ENCODE measurements around the gene OR4N5. TPM values are rescaled to one million over a fixed set of nuclear protein-coding genes. Genes with fewer than 3 reads are reported as not detected.
"Not testable (repeated sequence)": the region's sequence is repeated elsewhere in the genome, so short reads cannot be mapped to it uniquely, and the experiment has no call there.

OR4N5 gene, protein sequence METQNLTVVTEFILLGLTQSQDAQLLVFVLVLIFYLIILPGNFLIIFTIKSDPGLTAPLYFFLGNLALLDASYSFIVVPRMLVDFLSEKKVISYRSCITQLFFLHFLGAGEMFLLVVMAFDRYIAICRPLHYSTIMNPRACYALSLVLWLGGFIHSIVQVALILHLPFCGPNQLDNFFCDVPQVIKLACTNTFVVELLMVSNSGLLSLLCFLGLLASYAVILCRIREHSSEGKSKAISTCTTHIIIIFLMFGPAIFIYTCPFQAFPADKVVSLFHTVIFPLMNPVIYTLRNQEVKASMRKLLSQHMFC
- not detected for polyA plus RNA-seq (ENCODE audit: insufficient read length in 4 of 4)

- no peak for DNase-seq (ENCODE audit: low read depth in 4 of 4, low spot score in 3 of 4)
Measured at GRCh38 chr14:20138520-20138919, at the start of gene OR4N5. OR4N5 (plus strand) TSS chr14:20138820; CDS start chr14:20143736, 4,916 bp downstream.

GRCh38 chr14:20092050-20092449 is 46.6 kb upstream of the OR4N5 start:
- DNase-seq (ENCODE audit: low read depth in 4 of 4, low spot score in 3 of 4) = no peak

GRCh38 chr14:20093442-20093841 is 45.2 kb upstream of the OR4N5 start:
- no peak for DNase-seq (ENCODE audit: low read depth in 4 of 4, low spot score in 3 of 4)

GRCh38 chr14:20098926-20099770 is 39.5 kb upstream of the OR4N5 start:
- not testable (repeated sequence) for DNase-seq (ENCODE audit: low read depth in 4 of 4, low spot score in 3 of 4)

GRCh38 chr14:20110438-20110837 is 28.2 kb upstream of the OR4N5 start, which contains the start of gene OR4K17:
OR4K17 (plus strand) TSS chr14:20110739; CDS start chr14:20117500, 6,761 bp downstream.
- no peak for DNase-seq (ENCODE audit: low read depth in 4 of 4, low spot score in 3 of 4)

GRCh38 chr14:20112321-20112720 is 26.3 kb upstream of the OR4N5 start:
- DNase-seq (ENCODE audit: low read depth in 4 of 4, low spot score in 3 of 4) = no peak

GRCh38 chr14:20116748-20117147 is 21.9 kb upstream of the OR4N5 start:
- no peak for DNase-seq (ENCODE audit: low read depth in 4 of 4, low spot score in 3 of 4)

- no peak for DNase-seq (ENCODE audit: low read depth in 4 of 4, low spot score in 3 of 4)
Measured at GRCh38 chr14:20118795-20119194, 19.8 kb upstream of the OR4N5 start.

GRCh38 chr14:20143911-20144310 is 5.3 kb downstream of the OR4N5 start:
- no peak for DNase-seq (ENCODE audit: low read depth in 4 of 4, low spot score in 3 of 4)

DNA sequence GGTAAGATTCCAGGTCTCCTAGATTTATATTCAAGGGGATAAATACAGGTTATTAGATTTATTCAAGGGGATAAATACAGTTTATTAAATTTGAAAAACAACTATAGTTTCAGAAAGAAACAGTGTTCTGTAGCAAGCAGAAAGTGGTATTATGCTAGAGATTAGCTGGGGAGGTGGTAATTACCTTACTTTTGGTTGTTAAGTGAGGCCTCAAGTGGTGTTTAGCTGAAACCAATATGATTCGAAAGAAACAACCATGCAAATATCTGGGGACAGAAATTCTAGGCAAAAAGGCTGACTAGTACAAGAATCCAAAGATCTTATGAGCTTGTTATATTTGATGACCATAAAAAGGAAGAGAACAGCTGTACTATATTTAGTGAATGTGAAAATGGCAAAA is 6.2 kb downstream of the OR4N5 start:
- no peak for DNase-seq (ENCODE audit: low read depth in 4 of 4, low spot score in 3 of 4)

GRCh38 chr14:20164462-20164861 is 25.8 kb downstream of the OR4N5 start:
- no peak for DNase-seq (ENCODE audit: low read depth in 4 of 4, low spot score in 3 of 4)

DNA sequence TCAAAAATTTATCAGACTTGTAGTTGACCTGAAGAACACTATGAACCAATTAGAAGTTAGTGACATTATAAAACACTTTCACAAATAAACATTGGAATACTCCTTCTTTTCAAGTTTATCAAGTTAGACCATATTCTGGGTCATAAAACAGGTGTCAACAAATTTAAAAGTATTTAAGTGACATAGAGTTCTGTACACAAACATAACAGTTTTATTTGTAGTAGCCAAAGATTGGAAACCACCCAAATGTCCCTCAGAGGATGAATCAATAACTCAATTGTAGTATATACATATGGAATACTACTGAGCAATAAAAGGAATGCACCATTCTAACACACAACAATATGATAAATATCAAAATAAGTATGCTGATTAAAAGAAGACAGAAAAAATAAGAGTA is 28.5 kb downstream of the OR4N5 start:
- no peak for DNase-seq (ENCODE audit: low read depth in 4 of 4, low spot score in 3 of 4)

GRCh38 chr14:20169852-20170251 is 31.2 kb downstream of the OR4N5 start:
- not testable (repeated sequence) for DNase-seq (ENCODE audit: low read depth in 4 of 4, low spot score in 3 of 4)

GRCh38 chr14:20174205-20174604 is 35.6 kb downstream of the OR4N5 start:
- DNase-seq (ENCODE audit: low read depth in 4 of 4, low spot score in 3 of 4) = not testable (repeated sequence)

- no peak for DNase-seq (ENCODE audit: low read depth in 4 of 4, low spot score in 3 of 4)
Measured at GRCh38 chr14:20176330-20176729, 37.7 kb downstream of the OR4N5 start.

GRCh38 chr14:20177433-20177974 is 38.9 kb downstream of the OR4N5 start:
- DNase-seq (ENCODE audit: low read depth in 4 of 4, low spot score in 3 of 4) = no peak

DNA sequence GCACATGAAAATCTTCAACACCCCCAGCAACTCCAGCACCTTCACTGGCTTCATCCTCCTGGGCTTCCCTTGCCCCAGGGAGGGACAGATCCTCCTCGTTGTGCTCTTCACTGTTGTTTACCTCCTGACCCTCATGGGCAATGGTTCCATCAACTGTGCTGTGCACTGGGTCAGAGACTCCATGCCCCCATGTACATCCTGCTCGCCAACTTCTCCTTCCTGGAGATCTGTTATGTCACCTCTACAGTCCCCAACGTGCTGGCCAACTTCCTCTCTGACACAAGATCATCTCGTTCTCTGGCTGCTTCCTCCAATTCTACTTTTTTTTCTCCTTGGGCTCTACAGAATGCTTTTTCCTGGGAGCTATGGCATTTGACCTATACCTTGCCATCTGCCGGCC is 40.6 kb downstream of the OR4N5 start:
- no peak for DNase-seq (ENCODE audit: low read depth in 4 of 4, low spot score in 3 of 4)

DNA sequence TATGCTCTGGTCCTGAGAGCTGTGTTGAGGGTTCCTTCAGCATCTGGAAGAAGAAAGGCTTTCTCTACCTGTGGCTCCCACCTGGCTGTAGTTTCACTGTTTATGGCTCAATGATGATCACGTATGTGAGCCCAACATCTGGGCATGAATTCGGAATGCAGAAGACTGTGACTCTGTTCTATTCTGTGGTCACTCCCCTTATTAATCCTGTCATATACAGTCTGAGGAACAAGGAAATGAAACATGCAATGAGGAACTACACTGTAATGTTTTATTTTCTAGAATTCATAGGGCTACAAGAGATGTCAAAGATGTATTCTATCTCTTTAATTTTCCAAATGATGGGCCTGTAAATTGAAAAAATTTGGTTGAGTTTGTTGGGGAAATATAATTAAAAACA is 41.3 kb downstream of the OR4N5 start:
- DNase-seq (ENCODE audit: low read depth in 4 of 4, low spot score in 3 of 4) = no peak

GRCh38 chr14:20180486-20180885 is 41.9 kb downstream of the OR4N5 start:
- no peak for DNase-seq (ENCODE audit: low read depth in 4 of 4, low spot score in 3 of 4)

- no peak for DNase-seq (ENCODE audit: low read depth in 4 of 4, low spot score in 3 of 4)
Measured at GRCh38 chr14:20184181-20184580, 45.6 kb downstream of the OR4N5 start.

DNA sequence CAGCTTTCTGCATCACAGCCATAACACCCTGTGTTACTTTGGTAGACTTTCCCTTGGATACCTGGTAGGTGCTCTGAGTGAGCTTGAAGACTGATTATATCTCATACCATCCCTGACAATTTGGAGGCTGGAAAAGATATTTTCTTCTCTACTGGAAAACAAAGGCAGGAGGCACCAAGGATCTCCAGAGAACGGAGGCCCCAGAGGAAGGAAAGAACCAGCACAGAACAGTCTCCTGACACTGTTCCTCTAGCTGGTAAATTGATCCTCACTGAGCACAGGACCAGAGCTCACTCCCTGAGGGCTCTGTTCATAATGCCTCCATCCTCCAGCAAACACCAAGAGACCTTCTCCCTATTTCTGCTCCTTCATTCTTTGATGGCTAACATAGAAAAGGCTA is 52.0 kb downstream of the OR4N5 start, which contains the start of gene OR11G2:
TSS of gene OR11G2 (plus strand) at position 301 of the 400 bp plus-strand sequence. CDS start 6,542 bp downstream, outside the sequence.
- no peak for DNase-seq (ENCODE audit: low read depth in 4 of 4, low spot score in 3 of 4)

Measured in right renal pelvis (tissue), 4 donors.